ENCODE results near the gene MAGI1.

Gene MAGI1

DNA sequence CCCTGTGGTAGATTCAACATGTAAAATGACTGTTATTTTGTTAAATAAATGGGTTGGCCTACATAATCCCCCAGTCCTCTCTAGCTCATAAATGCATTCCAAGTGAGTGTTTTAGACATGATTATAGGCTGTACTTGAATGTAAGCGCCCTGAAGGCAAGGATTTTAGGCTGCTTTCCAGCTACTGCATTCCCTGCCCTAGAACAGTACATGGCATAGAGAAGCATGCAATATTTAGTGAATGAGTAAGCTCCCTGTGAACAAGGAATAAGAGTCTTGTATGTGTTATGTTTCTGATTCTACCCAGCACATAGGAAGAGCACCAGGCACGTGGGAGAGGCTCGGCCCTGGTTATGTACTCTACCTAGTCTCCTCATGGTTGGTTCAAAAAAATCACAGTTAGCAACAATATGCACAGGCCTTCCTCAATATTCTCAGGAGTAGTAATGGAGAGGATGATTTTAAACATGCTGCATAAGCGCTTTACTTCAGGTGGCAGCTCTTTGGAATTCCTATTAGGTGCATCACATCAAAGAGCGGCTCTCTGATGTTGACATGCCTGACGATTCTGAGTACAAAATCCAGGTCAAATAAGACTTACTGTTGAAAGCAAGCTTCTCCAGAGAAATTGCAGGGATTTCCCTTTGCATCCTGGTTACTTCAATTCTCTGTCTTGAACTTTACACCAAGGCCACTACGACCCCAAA, 456.6 kb downstream of the MAGI1 start:
- no peaks in the 10 kb centered on the region for H3K9me3 ChIP-seq
- no peak overlapping the region for H3K27ac ChIP-seq
- peaks cover 0 to 26% (median 7%) of the 10 kb centered on the region in 4 donors for H3K4me1 ChIP-seq
- H3K27me3 ChIP-seq = no peaks in the 10 kb centered on the region
- DNase-seq = no peak
- TF ChIP-seq, protein P1, sequence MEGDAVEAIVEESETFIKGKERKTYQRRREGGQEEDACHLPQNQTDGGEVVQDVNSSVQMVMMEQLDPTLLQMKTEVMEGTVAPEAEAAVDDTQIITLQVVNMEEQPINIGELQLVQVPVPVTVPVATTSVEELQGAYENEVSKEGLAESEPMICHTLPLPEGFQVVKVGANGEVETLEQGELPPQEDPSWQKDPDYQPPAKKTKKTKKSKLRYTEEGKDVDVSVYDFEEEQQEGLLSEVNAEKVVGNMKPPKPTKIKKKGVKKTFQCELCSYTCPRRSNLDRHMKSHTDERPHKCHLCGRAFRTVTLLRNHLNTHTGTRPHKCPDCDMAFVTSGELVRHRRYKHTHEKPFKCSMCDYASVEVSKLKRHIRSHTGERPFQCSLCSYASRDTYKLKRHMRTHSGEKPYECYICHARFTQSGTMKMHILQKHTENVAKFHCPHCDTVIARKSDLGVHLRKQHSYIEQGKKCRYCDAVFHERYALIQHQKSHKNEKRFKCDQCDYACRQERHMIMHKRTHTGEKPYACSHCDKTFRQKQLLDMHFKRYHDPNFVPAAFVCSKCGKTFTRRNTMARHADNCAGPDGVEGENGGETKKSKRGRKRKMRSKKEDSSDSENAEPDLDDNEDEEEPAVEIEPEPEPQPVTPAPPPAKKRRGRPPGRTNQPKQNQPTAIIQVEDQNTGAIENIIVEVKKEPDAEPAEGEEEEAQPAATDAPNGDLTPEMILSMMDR (IDR thresholded peaks at IDR 0.05) = no peak
- H3K36me3 ChIP-seq = no peaks in the 10 kb centered on the region
- no peak overlapping the region for H3K4me3 ChIP-seq
- intact Hi-C loops (cut with DNase I; ENCODE audit: low total_unique reads) = no loop called here

DNA sequence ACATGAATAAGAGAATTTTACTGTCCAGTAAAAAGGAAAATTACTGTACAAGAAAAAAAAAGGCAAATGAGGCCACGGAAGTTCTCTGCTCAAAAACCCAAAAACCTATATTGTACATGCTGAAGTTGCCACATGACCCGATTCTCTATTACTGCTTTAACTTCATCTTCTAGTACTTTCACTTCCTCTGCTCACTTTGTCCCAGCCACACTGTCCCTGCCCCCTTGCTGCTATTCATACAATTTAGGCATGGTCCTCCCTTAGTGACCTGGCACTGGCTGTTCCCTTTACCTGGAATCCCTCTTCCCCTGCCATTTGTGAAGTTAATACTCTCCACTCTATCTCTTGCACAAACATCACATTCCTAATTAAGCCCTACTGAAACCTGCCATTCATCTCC, 457.4 kb downstream of the MAGI1 start:
- no peaks in the 10 kb centered on the region for H3K9me3 ChIP-seq
- no peak for DNase-seq
- no peaks in the 10 kb centered on the region for H3K36me3 ChIP-seq
- H3K27me3 ChIP-seq = no peaks in the 10 kb centered on the region
- TF ChIP-seq, protein P1 (IDR thresholded peaks at IDR 0.05) = no peak
- H3K27ac ChIP-seq = no peak overlapping the region
- H3K4me3 ChIP-seq = no peak overlapping the region
- intact Hi-C loops (cut with DNase I; ENCODE audit: low total_unique reads) = no loop called here
- H3K4me1 ChIP-seq = peaks cover 0 to 34% (median 7%) of the 10 kb centered on the region in 4 donors

DNA sequence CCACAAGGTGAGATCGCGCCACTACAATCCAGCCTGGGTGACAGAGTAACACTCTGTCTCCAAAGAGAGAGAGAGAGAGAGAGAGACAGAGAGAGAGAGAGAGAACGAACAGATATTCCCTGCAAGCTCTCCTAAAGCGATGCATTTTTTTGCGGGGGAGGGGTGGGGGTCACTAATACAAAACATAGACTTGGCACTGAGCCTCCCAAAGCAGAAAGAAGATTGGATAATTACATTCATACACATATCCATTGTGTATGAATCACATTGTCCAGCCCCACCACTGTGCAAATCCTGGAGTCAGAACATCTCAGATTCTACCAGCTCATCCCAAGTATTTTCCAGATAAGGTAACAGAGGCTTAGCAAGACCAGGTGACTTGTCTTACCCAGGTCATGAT, 459.9 kb downstream of the MAGI1 start:
- Histone ChIP-seq H3K4me3 (no peak overlapping the region), H3K4me1 (peaks cover 0 to 44% (median 7%) of the 10 kb centered on the region in 4 donors), H3K27ac (no peak overlapping the region), H3K36me3 (no peaks in the 10 kb centered on the region), H3K9me3 (peaks cover 0 to under 1% (median 0%) of the 10 kb centered on the region in 3 donors), H3K27me3 (no peaks in the 10 kb centered on the region)
- intact Hi-C loops (cut with DNase I; ENCODE audit: low total_unique reads) = no loop called here
- TF ChIP-seq, protein P1 (IDR thresholded peaks at IDR 0.05) = no peak
- DNase-seq = no peak

DNA sequence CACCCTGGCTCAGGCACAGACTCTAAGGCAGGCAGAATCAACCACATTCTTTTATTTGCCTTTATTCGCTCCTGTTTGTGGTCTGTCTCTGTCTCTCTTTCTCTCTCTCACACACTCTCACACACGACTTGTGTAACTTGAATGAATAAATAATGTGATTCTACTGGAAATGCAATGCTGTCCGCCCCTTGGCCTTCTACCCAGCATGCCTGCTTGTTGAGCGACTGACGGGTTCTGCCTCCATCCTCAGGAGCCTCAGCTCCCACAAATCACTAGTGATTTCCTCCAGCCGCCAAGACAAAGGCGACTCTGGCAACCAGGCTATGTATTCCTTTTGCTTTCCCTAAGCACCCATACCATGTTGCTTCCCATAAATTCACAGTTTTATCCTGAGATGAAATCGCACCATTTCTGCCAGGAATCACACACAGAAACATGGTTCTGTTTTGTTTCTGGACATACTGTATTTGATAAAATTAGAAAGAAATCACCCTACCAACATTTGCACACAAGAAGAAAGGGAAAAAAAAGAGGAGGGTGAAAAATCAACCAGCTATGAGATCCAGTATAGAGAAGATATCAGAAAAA, 460.8 kb downstream of the MAGI1 start:
- intact Hi-C loops (cut with DNase I; ENCODE audit: low total_unique reads) = no loop called here

DNA sequence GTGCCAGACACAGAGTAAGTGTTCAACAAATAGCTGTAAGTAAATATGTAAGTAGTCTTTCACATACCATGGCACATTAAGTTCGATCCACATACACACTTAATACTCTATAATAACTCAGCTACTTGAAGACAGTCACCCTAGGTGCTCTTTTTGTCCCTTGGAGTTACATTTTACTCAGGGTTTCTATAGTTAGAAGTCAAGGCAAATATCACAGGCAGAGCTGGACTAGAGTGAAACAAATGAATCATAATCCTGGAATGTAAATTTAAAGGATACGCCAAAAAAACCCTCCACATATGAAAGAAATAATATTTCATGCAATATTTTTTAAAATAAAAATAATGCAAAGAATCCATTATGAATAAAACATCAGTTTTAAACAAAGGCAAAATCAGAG, 461.8 kb downstream of the MAGI1 start:
- intact Hi-C loops (cut with DNase I; ENCODE audit: low total_unique reads) = no loop called here
- H3K27ac ChIP-seq = peak overlapping the region; percentile 12 to 52
- DNase-seq = no peak

More for the DNA sequence above, 460.8 kb downstream of the MAGI1 start:
- Histone ChIP-seq H3K4me3 (no peak overlapping the region), H3K9me3 (peaks cover 0 to 5% (median 0%) of the 10 kb centered on the region in 3 donors), H3K36me3 (no peaks in the 10 kb centered on the region), H3K27me3 (no peaks in the 10 kb centered on the region), H3K27ac (peak overlapping the region; percentile 52 to 60), H3K4me1 (peaks cover 0 to 38% (median 7%) of the 10 kb centered on the region in 4 donors)
- DNase-seq = no peak
- TF ChIP-seq, protein P1 (IDR thresholded peaks at IDR 0.05) = no peak

More for the DNA sequence above, 461.8 kb downstream of the MAGI1 start:
- Histone ChIP-seq H3K4me1 (peaks cover 0 to 44% (median 7%) of the 10 kb centered on the region in 4 donors), H3K27me3 (no peaks in the 10 kb centered on the region), H3K36me3 (no peaks in the 10 kb centered on the region), H3K4me3 (no peak overlapping the region), H3K9me3 (peaks cover 0 to 5% (median 0%) of the 10 kb centered on the region in 3 donors)
- TF ChIP-seq, protein P1 (IDR thresholded peaks at IDR 0.05) = no peak

Measured in tibial artery (tissue), 4 donors.